PC-3 (cell line): Measurements from ENCODE around the gene PAFAH2.

Experiments
- CTCF ChIP-seq: fragments of 300-600 bp; sonication (generic); conservative IDR thresholded peaks from 2 replicates; pipeline ENCODE4 v1.5.1; 2017; ENCODE audit warnings: antibody characterized with exemption, low read depth, mild to moderate bottlenecking, low read length
- EZH2 ChIP-seq: fragments of 300-600 bp; sonication (generic); IDR thresholded peaks from one replicate; pipeline ENCODE4 v1.6.1; 2017; ENCODE audit warnings: antibody characterized with exemption, mild to moderate bottlenecking, low read length; ENCODE audit not compliant: unreplicated experiment

- TF ChIP-seq CTCF (no peak), EZH2 (no peak)
Observed at GRCh38 chr1:26027716-26028489, 30.0 kb upstream of the PAFAH2 start.
